WTC11 (cell line): ENCODE measurements around the gene PCBP3. TPM values are rescaled to one million over a fixed set of nuclear protein-coding genes. Genes with fewer than 3 reads are reported as not detected.

Source experiments
- ATAC-seq: fragments of 200-7000 bp; cut with Tn5 transposase; 2 replicates; pipeline ENCODE4 v1.10.0; 2021; ENCODE audit warnings: mild to moderate bottlenecking, moderate library complexity
- CTCF ChIA-PET: fragments of 300-600 bp; sonication (Branson Sonifier 250); formaldehyde crosslinking; loops from one replicate; lab custom pipeline; 2021; ENCODE audit warnings: antibody characterized with exemption; lab: Charles Lee
- POLR2A ChIA-PET: fragments of 350-600 bp; sonication (Branson Sonifier 250); formaldehyde crosslinking; loops from one replicate; lab custom pipeline; 2021; ENCODE audit warnings: antibody characterized with exemption; lab: Charles Lee
- DNase-seq: peaks from one replicate; pipeline ENCODE4 v3.0.0; 2021; ENCODE audit warnings: low spot score
- H3K27ac Mint-ChIP-seq: 2 replicates; pipeline ENCODE4 v1.8.0; 2021; ENCODE audit warnings: mixed read lengths
- H3K27me3 Mint-ChIP-seq: 2 replicates; pipeline ENCODE4 v1.8.0; 2021; ENCODE audit warnings: low read depth, mild to moderate bottlenecking, moderate library complexity, mixed read lengths
- H3K36me3 Mint-ChIP-seq: 2 replicates; pipeline ENCODE4 v1.8.0; 2021; ENCODE audit warnings: mixed read lengths
- H3K4me1 Mint-ChIP-seq: 2 replicates; pipeline ENCODE4 v1.8.0; 2022; ENCODE audit warnings: mixed read lengths
- H3K4me3 Mint-ChIP-seq: 2 replicates; pipeline ENCODE4 v1.8.0; 2021; ENCODE audit warnings: mild to moderate bottlenecking, moderate library complexity, mixed read lengths
- H3K9me3 Mint-ChIP-seq: 2 replicates; pipeline ENCODE4 v1.8.0; 2021; ENCODE audit warnings: mixed read lengths
- ARID4B ChIP-seq: sonication (generic); formaldehyde crosslinking; IDR thresholded peaks from 2 replicates; pipeline ENCODE4 v1.8.0; 2023; ENCODE audit warnings: missing genetic modification reagents, mild to moderate bottlenecking, borderline replicate concordance
- CREM ChIP-seq: sonication (generic); formaldehyde crosslinking; IDR thresholded peaks from 2 replicates; pipeline ENCODE4 v1.8.1; 2022; ENCODE audit warnings: mild to moderate bottlenecking, missing genetic modification reagents, moderate library complexity
- E2F4 ChIP-seq: sonication (generic); formaldehyde crosslinking; IDR thresholded peaks from 2 replicates; pipeline ENCODE4 v1.8.1; 2022; ENCODE audit warnings: low read depth, mild to moderate bottlenecking, moderate library complexity, missing genetic modification reagents, borderline replicate concordance
- ELF4 ChIP-seq: sonication (generic); formaldehyde crosslinking; IDR thresholded peaks from 2 replicates; pipeline ENCODE4 v1.8.1; 2022; ENCODE audit warnings: low read depth, mild to moderate bottlenecking, moderate library complexity, missing genetic modification reagents
- FOXJ3 ChIP-seq: sonication (generic); formaldehyde crosslinking; IDR thresholded peaks from 2 replicates; pipeline ENCODE4 v1.9.0; 2021; ENCODE audit warnings: missing genetic modification reagents, mild to moderate bottlenecking, borderline replicate concordance
- IRF2 ChIP-seq: sonication (generic); formaldehyde crosslinking; IDR thresholded peaks from 2 replicates; pipeline ENCODE4 v1.8.0; 2022; ENCODE audit warnings: low read depth, missing genetic modification reagents, borderline replicate concordance
- KAT7 ChIP-seq: sonication (generic); formaldehyde crosslinking; IDR thresholded peaks from 2 replicates; pipeline ENCODE4 v1.8.1; 2023; ENCODE audit warnings: missing genetic modification reagents, mild to moderate bottlenecking, borderline replicate concordance
- MLX ChIP-seq: sonication (generic); formaldehyde crosslinking; IDR thresholded peaks from 2 replicates; pipeline ENCODE4 v1.8.1; 2023; ENCODE audit warnings: mild to moderate bottlenecking, missing genetic modification reagents, moderate library complexity
- MXD4 ChIP-seq: fragments of 250-450 bp; sonication (Bioruptor Pico); IDR thresholded peaks from 2 replicates; pipeline ENCODE4 v1.8.0; 2021; ENCODE audit warnings: mild to moderate bottlenecking, moderate library complexity, borderline replicate concordance
- MYBL2 ChIP-seq: sonication (generic); formaldehyde crosslinking; IDR thresholded peaks from 2 replicates; pipeline ENCODE4 v1.8.1; 2023; ENCODE audit warnings: mild to moderate bottlenecking, moderate library complexity, missing genetic modification reagents
- NFE2L1 ChIP-seq: sonication (generic); formaldehyde crosslinking; IDR thresholded peaks from 2 replicates; pipeline ENCODE4 v1.8.1; 2023; ENCODE audit warnings: missing genetic modification reagents
- OVOL2 ChIP-seq: fragments of 250-450 bp; sonication (Bioruptor Pico); IDR thresholded peaks from 2 replicates; pipeline ENCODE4 v1.9.0; 2021; ENCODE audit warnings: mild to moderate bottlenecking, borderline replicate concordance
- SMAD3 ChIP-seq: sonication (generic); formaldehyde crosslinking; IDR thresholded peaks from 2 replicates; pipeline ENCODE4 v1.8.0; 2022; ENCODE audit warnings: missing genetic modification reagents, mild to moderate bottlenecking, borderline replicate concordance
- TCF7 ChIP-seq: sonication (generic); formaldehyde crosslinking; IDR thresholded peaks from 2 replicates; pipeline ENCODE4 v1.8.0; 2022; ENCODE audit warnings: mild to moderate bottlenecking, low read depth, missing genetic modification reagents, moderate library complexity
- ZNF121 ChIP-seq: sonication (generic); formaldehyde crosslinking; IDR thresholded peaks from 2 replicates; pipeline ENCODE4 v1.8.0; 2023; ENCODE audit warnings: missing genetic modification reagents
- ZNF232 ChIP-seq: sonication (generic); formaldehyde crosslinking; IDR thresholded peaks from 2 replicates; pipeline ENCODE4 v1.8.0; 2022; ENCODE audit warnings: mild to moderate bottlenecking, missing genetic modification reagents
- ZNF263 ChIP-seq: sonication (generic); formaldehyde crosslinking; IDR thresholded peaks from 2 replicates; pipeline ENCODE4 v1.8.1; 2022; ENCODE audit warnings: low read depth, mild to moderate bottlenecking, moderate library complexity, missing genetic modification reagents
- ZNF317 ChIP-seq: sonication (generic); formaldehyde crosslinking; IDR thresholded peaks from 2 replicates; pipeline ENCODE4 v1.8.1; 2023; ENCODE audit warnings: low read depth, mild to moderate bottlenecking, moderate library complexity, missing genetic modification reagents, borderline replicate concordance
- ZNF416 ChIP-seq: fragments of 250-450 bp; sonication (Bioruptor Pico); IDR thresholded peaks from 2 replicates; pipeline ENCODE4 v1.9.0; 2021; ENCODE audit warnings: mild to moderate bottlenecking, inconsistent platforms
- total RNA-seq: library from RNA; stranded (reverse); gene quantifications from 3 replicates; pipeline ENCODE4 v1.2.3, GENCODE V29; 2021

PCBP3 gene
- total RNA-seq, 1 experiment from 2014 or later = 8.5 TPM

GRCh38 chr21:45794027-45794426 is 150.5 kb downstream of the PCBP3 start:
- Mint-ChIP-seq H3K36me3 (no peaks in the 10 kb centered on the region), H3K27me3 (no peaks in the 10 kb centered on the region; the same call in 1 of the 2 replicates), H3K4me1 (no peaks in the 10 kb centered on the region), H3K4me3 (no peak overlapping the region), H3K9me3 (peaks cover 4% of the 10 kb centered on the region), H3K27ac (no peak overlapping the region)
- TF ChIP-seq ZNF416 (CRISPR knock-in tag) = no peak
- no peak for TF ChIP-seq ZNF232 (CRISPR knock-in tag)
- TF ChIP-seq ZNF121 (CRISPR knock-in tag) = no peak
- TF ChIP-seq ZNF317 = no peak
- no peak for TF ChIP-seq OVOL2 (CRISPR knock-in tag)
- no peak for TF ChIP-seq NFE2L1 (CRISPR knock-in tag)
- TF ChIP-seq FOXJ3 = no peak
- TF ChIP-seq MYBL2 (CRISPR knock-in tag) = no peak
- no peak for TF ChIP-seq MLX (CRISPR knock-in tag)
- TF ChIP-seq SMAD3 (CRISPR knock-in tag) = no peak
- POLR2A ChIA-PET = no interaction called here
- DNase-seq = no peak
- CTCF ChIA-PET = interaction anchor here (0.6 to 1.3 kb wide), 2 partner anchors 11 to 485 kb away, joined by 3 read pairs; no protein-coding TSS in a partner anchor
- no peak for ATAC-seq

- ATAC-seq (no peak), DNase-seq (no peak)
- POLR2A ChIA-PET = no interaction called here
- Mint-ChIP-seq H3K4me1 (no peaks in the 10 kb centered on the region), H3K27ac (no peak overlapping the region)
- TF ChIP-seq MXD4 (CRISPR knock-in tag) (no peak), SMAD3 (CRISPR knock-in tag) (no peak), IRF2 (CRISPR knock-in tag) (no peak), KAT7 (CRISPR knock-in tag) (no peak), TCF7 (CRISPR knock-in tag) (no peak), ARID4B (no peak), MLX (CRISPR knock-in tag) (no peak), CREM (CRISPR knock-in tag) (no peak), ZNF263 (CRISPR knock-in tag) (no peak), E2F4 (CRISPR knock-in tag) (no peak), ELF4 (CRISPR knock-in tag) (no peak)
- TF ChIP-seq, all 79 proteins: peak for 0
- no peaks in the 10 kb centered on the region; the same call in 1 of the 2 replicates for H3K27me3 Mint-ChIP-seq
- no peak overlapping the region for H3K4me3 Mint-ChIP-seq
- no peaks in the 10 kb centered on the region for H3K36me3 Mint-ChIP-seq
- CTCF ChIA-PET = no interaction called here
- no peaks in the 10 kb centered on the region for H3K9me3 Mint-ChIP-seq
These were observed 152.5 kb downstream of the PCBP3 start for GRCh38 chr21:45796003-45796402.
